ENCODE data around the gene CARS1.

Gene CARS1

DNA sequence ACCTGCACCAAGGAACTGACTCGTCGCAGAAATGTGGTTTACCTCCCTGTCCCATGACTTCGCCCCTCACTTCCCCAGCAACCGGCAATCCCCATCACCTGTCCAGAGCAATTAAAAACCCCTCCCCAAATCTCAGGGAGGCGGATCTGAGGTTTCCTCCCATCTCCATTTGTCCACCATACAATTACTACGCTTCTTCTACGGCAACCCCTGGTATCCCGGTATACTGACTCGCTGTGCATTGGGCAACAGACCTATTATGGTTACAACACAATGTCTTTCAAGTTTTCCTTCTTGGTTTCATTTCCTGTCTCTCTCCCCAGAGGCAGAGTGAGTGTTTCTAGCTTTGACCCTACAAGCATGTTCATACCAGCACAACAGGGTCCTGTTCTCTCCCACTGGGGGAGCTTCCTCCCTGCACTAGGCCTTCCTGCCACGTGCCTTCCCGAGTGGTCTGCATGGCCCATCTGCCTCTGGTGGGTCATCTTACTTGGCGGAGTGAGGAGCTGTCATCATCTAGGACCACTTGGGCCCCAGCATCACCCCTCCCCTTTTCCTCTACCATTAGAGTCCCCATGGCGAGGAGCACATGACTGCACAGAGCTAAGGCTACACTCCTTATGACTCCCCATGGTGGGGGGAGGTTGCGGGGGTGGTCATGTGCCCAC is 34.8 kb downstream of the CARS1 start:
- H3K4me3 ChIP-seq (ENCODE audit: low read depth, low read length) = no peak overlapping the region
- TF ChIP-seq, protein P1, sequence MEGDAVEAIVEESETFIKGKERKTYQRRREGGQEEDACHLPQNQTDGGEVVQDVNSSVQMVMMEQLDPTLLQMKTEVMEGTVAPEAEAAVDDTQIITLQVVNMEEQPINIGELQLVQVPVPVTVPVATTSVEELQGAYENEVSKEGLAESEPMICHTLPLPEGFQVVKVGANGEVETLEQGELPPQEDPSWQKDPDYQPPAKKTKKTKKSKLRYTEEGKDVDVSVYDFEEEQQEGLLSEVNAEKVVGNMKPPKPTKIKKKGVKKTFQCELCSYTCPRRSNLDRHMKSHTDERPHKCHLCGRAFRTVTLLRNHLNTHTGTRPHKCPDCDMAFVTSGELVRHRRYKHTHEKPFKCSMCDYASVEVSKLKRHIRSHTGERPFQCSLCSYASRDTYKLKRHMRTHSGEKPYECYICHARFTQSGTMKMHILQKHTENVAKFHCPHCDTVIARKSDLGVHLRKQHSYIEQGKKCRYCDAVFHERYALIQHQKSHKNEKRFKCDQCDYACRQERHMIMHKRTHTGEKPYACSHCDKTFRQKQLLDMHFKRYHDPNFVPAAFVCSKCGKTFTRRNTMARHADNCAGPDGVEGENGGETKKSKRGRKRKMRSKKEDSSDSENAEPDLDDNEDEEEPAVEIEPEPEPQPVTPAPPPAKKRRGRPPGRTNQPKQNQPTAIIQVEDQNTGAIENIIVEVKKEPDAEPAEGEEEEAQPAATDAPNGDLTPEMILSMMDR (IDR thresholded peaks at IDR 0.05; ENCODE audit: low read depth, low read length) = no peak

- TF ChIP-seq, protein P1 (IDR thresholded peaks at IDR 0.05; ENCODE audit: low read depth, low read length) = 0 out of 2 replicates have a peak, but pooled peaks have one; percentile 19
- H3K4me3 ChIP-seq (ENCODE audit: low read depth, low read length) = no peak overlapping the region
Measured at GRCh38 chr11:3021125-3021524, 36.1 kb downstream of the CARS1 start.

DNA sequence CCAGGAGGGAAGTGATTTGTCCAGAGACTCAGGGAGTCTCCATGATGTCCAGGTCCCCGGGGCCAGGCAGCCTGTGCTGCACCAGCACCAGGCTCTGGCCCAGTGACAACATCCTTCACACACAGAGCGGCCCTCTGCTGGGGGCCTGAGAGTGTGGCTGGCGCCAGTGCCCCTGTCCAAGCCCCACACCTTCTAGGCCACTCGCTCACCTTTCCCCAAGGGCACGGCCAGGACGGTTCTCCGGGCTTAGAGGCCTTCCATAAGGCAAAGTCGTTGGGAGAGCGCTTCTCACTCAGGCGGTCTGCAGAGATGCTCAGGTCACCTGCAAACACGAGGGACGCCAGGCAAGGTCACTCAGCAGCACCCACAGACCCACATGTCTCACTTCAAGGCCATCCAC is 37.2 kb downstream of the CARS1 start:
- TF ChIP-seq, protein P1 (IDR thresholded peaks at IDR 0.05; ENCODE audit: low read depth, low read length) = no peak
- H3K4me3 ChIP-seq (ENCODE audit: low read depth, low read length) = no peak overlapping the region

DNA sequence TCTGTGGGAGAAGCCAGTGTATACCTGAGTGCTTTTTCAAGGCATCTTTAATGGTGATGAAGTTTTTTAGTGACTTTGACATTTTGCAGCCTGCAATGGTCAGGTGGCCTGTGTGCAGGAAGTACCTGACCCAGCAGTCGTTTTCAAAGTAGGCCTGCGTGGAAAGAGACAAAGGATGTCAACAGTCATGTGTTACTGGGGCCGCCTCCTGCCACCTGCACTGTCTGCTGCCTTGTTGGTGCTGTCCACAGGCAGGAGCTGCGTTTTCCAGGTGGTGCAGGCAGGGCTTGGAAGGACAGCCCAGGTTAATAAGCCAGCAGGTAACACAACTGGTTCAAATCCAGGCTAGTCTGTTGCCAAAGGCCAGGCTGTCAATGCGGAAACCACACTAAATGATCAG is 38.6 kb downstream of the CARS1 start:
- TF ChIP-seq, protein P1 (IDR thresholded peaks at IDR 0.05; ENCODE audit: low read depth, low read length) = no peak

DNA sequence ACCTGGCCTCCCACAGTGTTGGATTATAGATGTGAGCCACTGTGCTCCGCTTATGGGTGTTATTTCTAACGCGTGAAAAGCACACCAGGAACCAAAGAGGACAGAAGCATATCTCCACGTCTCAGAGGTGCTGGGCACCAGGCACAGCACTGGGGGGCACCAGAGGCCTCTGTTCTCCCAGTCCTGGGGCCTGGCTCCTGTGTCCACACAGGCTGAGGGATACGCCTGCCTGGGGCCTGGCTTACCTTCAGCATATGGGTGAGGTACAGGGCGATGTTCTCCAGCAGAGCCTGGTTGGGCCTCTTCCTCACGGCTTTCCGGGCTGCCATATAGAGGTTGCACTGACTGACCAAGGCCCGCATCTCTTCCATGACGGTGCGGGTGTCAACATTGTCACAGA is 40.4 kb downstream of the CARS1 start:
- H3K4me3 ChIP-seq (ENCODE audit: low read depth, low read length) = no peak overlapping the region
- TF ChIP-seq, protein P1 (IDR thresholded peaks at IDR 0.05; ENCODE audit: low read depth, low read length) = no peak

More for the DNA sequence above, 38.6 kb downstream of the CARS1 start:
- no peak overlapping the region for H3K4me3 ChIP-seq (ENCODE audit: low read depth, low read length)

DNA sequence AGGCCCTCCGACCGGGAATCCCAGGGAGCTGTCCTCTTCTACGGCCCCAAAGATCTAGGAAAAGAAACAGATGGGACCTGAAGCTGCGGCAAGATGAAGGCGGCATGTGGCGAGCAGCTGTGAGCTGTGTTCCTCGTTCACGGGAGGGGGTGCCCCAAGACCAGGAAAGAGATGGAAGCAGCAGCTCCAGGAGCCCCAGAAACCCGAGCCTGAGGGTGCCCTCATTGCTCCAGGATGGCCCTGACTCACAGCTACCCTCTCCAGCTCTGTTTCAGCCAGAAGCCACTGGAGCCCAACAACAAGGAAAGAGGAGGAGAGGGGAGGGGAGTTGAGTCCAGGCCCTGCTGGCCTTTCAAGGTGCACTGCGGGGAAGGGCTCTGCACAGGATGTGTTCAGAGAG is 41.4 kb downstream of the CARS1 start:
- TF ChIP-seq, protein P1 (IDR thresholded peaks at IDR 0.05; ENCODE audit: low read depth, low read length) = no peak
- H3K4me3 ChIP-seq (ENCODE audit: low read depth, low read length) = no peak overlapping the region

DNA sequence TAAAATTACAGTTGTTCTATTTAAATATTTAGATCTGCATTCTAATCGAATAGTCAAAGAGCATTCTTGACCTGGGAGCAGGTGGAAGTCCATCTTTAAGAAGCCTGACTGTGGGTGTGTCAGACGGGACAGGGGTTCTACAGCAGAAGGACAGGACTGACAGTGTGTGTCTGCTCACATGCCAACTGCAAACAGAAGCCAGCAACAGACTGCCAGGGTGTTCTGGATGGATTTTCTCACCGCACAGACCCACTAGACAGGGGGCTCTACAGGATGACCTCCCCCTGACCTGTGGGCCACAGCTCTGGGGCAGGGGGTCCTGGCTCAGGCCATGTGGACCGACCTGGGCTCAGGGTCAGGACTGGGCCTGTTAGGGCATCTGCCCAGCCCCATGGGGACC is 42.3 kb downstream of the CARS1 start:
- TF ChIP-seq, protein P1 (IDR thresholded peaks at IDR 0.05; ENCODE audit: low read depth, low read length) = no peak
- H3K4me3 ChIP-seq (ENCODE audit: low read depth, low read length) = no peak overlapping the region

Data from WI38 (cell line).